ENCODE measurements around the gene EVC2.

- TF ChIP-seq POLR2A (IDR thresholded peaks at IDR 0.05) (no peak), CTCF (IDR thresholded peaks at IDR 0.05) (no peak)
Observed at GRCh38 chr4:5650040-5650439, 58.3 kb downstream of the EVC2 start.
